ENCODE measurements around the gene F13B.

GRCh38 chr1:197076585-197076984, 9.5 kb upstream of the F13B start:
- no peak for TF ChIP-seq GATA2 (IDR thresholded peaks at IDR 0.05; ENCODE audit: low read depth, low read length)
- no peak for TF ChIP-seq GATA3 (IDR thresholded peaks at IDR 0.05; ENCODE audit: low read depth, low read length)
